ENCODE measurements around the gene DCP2. TPM values are rescaled to one million over a fixed set of nuclear protein-coding genes. Genes with fewer than 3 reads are reported as not detected.
A peak's percentile ranks its signal among the peaks of the same experiment; 100 is the strongest.

DCP2 gene
- total and polyA plus RNA-seq, 5 donors from 2014 or later: 60.7 to 149 (median 67.0) TPM

DNA sequence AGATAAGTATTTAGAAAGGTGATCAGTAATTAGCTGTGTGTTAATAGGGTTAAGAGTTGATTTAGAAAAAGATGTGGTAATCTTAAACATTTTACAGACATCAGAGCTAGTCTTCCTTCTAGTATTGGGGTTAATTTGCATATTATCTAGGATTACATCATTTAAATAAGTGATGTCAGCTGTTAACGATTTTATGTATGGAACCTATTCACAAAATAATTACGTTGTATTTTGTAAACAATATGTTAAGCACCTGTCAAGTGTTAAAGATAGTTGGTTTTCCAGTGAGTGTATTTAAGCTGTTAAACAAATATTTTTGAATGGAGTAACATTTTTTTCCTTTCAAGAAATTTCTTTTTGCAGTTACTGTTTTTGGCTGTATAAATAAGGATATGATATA, 2.2 kb downstream of the DCP2 start:
- ATAC-seq (ENCODE audit: low read depth in 2 of 2): no peak
- peak overlapping the region; percentile 94 for H3K4me3 ChIP-seq (ENCODE audit: low read depth, low read length)

DNA sequence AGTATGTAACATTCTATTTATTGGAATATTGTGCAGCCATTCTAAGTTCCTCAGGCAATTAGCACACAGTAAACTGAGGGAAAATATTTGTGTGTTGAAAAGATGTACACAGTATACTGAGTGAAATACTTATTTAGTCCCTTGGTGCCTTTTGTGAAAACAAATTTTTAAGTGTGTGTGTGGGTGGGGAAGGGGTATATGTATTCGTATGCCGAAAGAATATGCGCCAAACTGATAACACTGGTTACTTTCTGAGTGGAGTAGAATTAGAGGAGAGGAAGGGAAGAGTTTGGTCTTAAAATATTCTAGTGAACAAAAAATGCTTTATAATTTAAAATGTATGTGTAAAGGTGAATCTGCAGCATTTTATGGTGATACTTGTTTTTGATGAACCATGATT, 3.1 kb downstream of the DCP2 start:
- no peaks in the 10 kb centered on the region for H3K9me3 ChIP-seq (ENCODE audit: control insufficient read depth in 2 of 2, low read length in 2 of 2)
- H3K27me3 ChIP-seq (ENCODE audit: control insufficient read depth, insufficient read depth, low read length): no peaks in the 10 kb centered on the region
- Mint-ChIP-seq H3K27ac (peak overlapping the region; percentile 60 to 97 (median 88)), H3K4me1 (peaks cover 54 to 75% (median 65%) of the 10 kb centered on the region in 4 donors), H3K27me3 (peaks cover 7% of the 10 kb centered on the region), H3K36me3 (peaks cover 20% of the 10 kb centered on the region), H3K4me3 (peak overlapping the region; percentile 74 to 100 (median 89)), H3K9me3 (peaks cover 0 to 2% (median 0%) of the 10 kb centered on the region in 7 donors)
- H3K4me1 ChIP-seq (ENCODE audit: control insufficient read depth, insufficient read depth, low read length, poor library complexity, severe bottlenecking): peaks cover 50% of the 10 kb centered on the region
- DNase-seq: no peak
- peak overlapping the region; percentile 94 for H3K4me3 ChIP-seq (ENCODE audit: low read depth, low read length)
- peak overlapping the region; percentile 27 for H3K27ac ChIP-seq (ENCODE audit: insufficient read depth, low read length, poor library complexity, severe bottlenecking)
- no peak for ATAC-seq (ENCODE audit: low read depth in 2 of 2)
- H3K36me3 ChIP-seq (ENCODE audit: control insufficient read depth, insufficient read depth, low read length): peaks cover 10% of the 10 kb centered on the region

More for the DNA sequence above, 2.2 kb downstream of the DCP2 start:
- peaks cover 0 to 2% (median 0%) of the 10 kb centered on the region in 7 donors for H3K9me3 Mint-ChIP-seq
- DNase-seq: no peak
- peaks cover 7% of the 10 kb centered on the region for H3K27me3 Mint-ChIP-seq
- peaks cover 47 to 67% (median 59%) of the 10 kb centered on the region in 4 donors for H3K4me1 Mint-ChIP-seq
- H3K36me3 Mint-ChIP-seq: peaks cover 17% of the 10 kb centered on the region
- H3K4me3 Mint-ChIP-seq: peak overlapping the region; percentile 98 to 100 (median 99)
- H3K27me3 ChIP-seq (ENCODE audit: control insufficient read depth, insufficient read depth, low read length): no peaks in the 10 kb centered on the region
- peaks cover 48% of the 10 kb centered on the region for H3K4me1 ChIP-seq (ENCODE audit: control insufficient read depth, insufficient read depth, low read length, poor library complexity, severe bottlenecking)
- H3K27ac ChIP-seq (ENCODE audit: insufficient read depth, low read length, poor library complexity, severe bottlenecking): peak overlapping the region; percentile 82
- no peaks in the 10 kb centered on the region for H3K9me3 ChIP-seq (ENCODE audit: control insufficient read depth in 2 of 2, low read length in 2 of 2)
- H3K36me3 ChIP-seq (ENCODE audit: control insufficient read depth, insufficient read depth, low read length): peaks cover 5% of the 10 kb centered on the region
- H3K27ac Mint-ChIP-seq: peak overlapping the region in 2 of 3 donors; percentile 67 to 97

DNA sequence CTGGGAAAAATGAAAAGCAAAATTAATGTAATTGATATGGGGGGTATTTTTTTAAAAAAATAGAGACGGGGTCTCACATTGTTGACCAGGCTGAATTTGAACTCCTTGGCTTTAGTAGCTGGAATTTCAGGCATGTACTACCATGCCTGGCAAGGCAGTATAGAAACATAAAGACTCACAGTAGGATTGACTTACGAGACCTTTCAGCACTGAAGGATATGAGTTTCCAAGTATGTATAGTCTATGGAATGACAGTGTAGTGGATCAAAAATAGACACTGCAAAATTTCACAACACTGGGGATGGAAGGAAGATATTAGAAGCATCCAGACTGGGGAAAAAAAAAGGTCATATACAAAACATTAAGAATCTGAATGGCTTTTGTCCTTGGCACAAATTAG, 6.8 kb downstream of the DCP2 start:
- ATAC-seq (ENCODE audit: low read depth in 2 of 2) (no peak), DNase-seq (no peak)
- Histone ChIP-seq H3K27me3 (ENCODE audit: control insufficient read depth, insufficient read depth, low read length) (no peaks in the 10 kb centered on the region), H3K36me3 (ENCODE audit: control insufficient read depth, insufficient read depth, low read length) (peaks cover 25% of the 10 kb centered on the region), H3K27ac (ENCODE audit: insufficient read depth, low read length, poor library complexity, severe bottlenecking) (no peak overlapping the region), H3K4me1 (ENCODE audit: control insufficient read depth, insufficient read depth, low read length, poor library complexity, severe bottlenecking) (peaks cover 45% of the 10 kb centered on the region), H3K9me3 (ENCODE audit: control insufficient read depth in 2 of 2, low read length in 2 of 2) (no peaks in the 10 kb centered on the region), H3K4me3 (ENCODE audit: low read depth, low read length) (no peak overlapping the region)
- Mint-ChIP-seq H3K27ac (peak overlapping the region in 1 of 3 donors; percentile 64), H3K9me3 (no peaks in the 10 kb centered on the region), H3K4me1 (peaks cover 61 to 77% (median 69%) of the 10 kb centered on the region in 4 donors), H3K36me3 (peaks cover 23% of the 10 kb centered on the region), H3K27me3 (no peaks in the 10 kb centered on the region), H3K4me3 (peak overlapping the region in 1 of 4 donors; percentile 17)

- peaks cover 23% of the 10 kb centered on the region for H3K4me1 ChIP-seq (ENCODE audit: control insufficient read depth, insufficient read depth, low read length, poor library complexity, severe bottlenecking)
- Mint-ChIP-seq H3K4me1 (peaks cover 55 to 78% (median 68%) of the 10 kb centered on the region in 4 donors), H3K27me3 (no peaks in the 10 kb centered on the region), H3K9me3 (no peaks in the 10 kb centered on the region), H3K36me3 (peaks cover 31% of the 10 kb centered on the region), H3K4me3 (no peak overlapping the region), H3K27ac (peak overlapping the region in 1 of 3 donors; percentile 21)
- no peaks in the 10 kb centered on the region for H3K27me3 ChIP-seq (ENCODE audit: control insufficient read depth, insufficient read depth, low read length)
- H3K36me3 ChIP-seq (ENCODE audit: control insufficient read depth, insufficient read depth, low read length): peaks cover 35% of the 10 kb centered on the region
- no peak overlapping the region for H3K4me3 ChIP-seq (ENCODE audit: low read depth, low read length)
- DNase-seq (no peak), ATAC-seq (ENCODE audit: low read depth in 2 of 2) (no peak)
- no peak overlapping the region for H3K27ac ChIP-seq (ENCODE audit: insufficient read depth, low read length, poor library complexity, severe bottlenecking)
- no peaks in the 10 kb centered on the region for H3K9me3 ChIP-seq (ENCODE audit: control insufficient read depth in 2 of 2, low read length in 2 of 2)
These were observed 9.6 kb downstream of the DCP2 start for GRCh38 chr5:112986224-112986623.

- Histone ChIP-seq H3K27me3 (ENCODE audit: control insufficient read depth, insufficient read depth, low read length) (no peaks in the 10 kb centered on the region), H3K4me1 (ENCODE audit: control insufficient read depth, insufficient read depth, low read length, poor library complexity, severe bottlenecking) (peaks cover 8% of the 10 kb centered on the region), H3K4me3 (ENCODE audit: low read depth, low read length) (peak overlapping the region; percentile 46), H3K36me3 (ENCODE audit: control insufficient read depth, insufficient read depth, low read length) (peaks cover 41% of the 10 kb centered on the region), H3K9me3 (ENCODE audit: control insufficient read depth in 2 of 2, low read length in 2 of 2) (no peaks in the 10 kb centered on the region), H3K27ac (ENCODE audit: insufficient read depth, low read length, poor library complexity, severe bottlenecking) (no peak overlapping the region)
- H3K36me3 Mint-ChIP-seq: peaks cover 25% of the 10 kb centered on the region
- H3K9me3 Mint-ChIP-seq: no peaks in the 10 kb centered on the region
- peaks cover 32 to 56% (median 40%) of the 10 kb centered on the region in 4 donors for H3K4me1 Mint-ChIP-seq
- no peaks in the 10 kb centered on the region for H3K27me3 Mint-ChIP-seq
- peak overlapping the region in 1 of 3 donors; percentile 23 for H3K27ac Mint-ChIP-seq
- H3K4me3 Mint-ChIP-seq: peak overlapping the region; percentile 3 to 10 (median 4)
- ATAC-seq (ENCODE audit: low read depth in 2 of 2): peak; percentile 77 to 83
- DNase-seq: peak; percentile 61 to 76 (median 71)
These were observed 19.4 kb downstream of the DCP2 start for GRCh38 chr5:112995764-112996618.

DNA sequence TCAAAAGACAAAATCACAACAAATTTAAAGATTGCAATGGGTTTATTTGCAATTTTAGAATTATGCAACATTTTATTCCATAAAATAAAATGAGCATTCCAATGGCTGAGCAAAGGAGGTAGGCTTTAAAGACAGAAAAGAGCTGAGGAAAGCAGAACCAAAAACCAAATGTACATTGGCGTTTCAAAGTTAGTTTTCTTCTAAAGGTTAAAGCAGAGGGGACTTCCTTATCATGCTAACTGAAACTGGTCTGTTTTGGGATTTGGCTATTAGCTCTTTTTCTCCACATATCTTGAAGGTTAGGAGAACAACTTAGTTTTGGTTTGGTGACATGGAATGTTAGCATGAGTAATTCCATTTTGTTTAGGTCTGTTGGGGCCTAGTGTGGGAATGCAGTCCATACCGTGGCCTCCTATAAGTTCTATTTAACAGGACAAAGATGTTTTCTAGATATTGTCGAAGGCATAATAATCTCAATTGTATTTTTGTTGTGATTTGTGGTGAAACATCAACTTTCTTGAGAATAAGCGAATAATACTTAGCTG, 20.3 kb downstream of the DCP2 start:
- Histone ChIP-seq H3K27me3 (ENCODE audit: control insufficient read depth, insufficient read depth, low read length) (no peaks in the 10 kb centered on the region), H3K4me1 (ENCODE audit: control insufficient read depth, insufficient read depth, low read length, poor library complexity, severe bottlenecking) (peaks cover 8% of the 10 kb centered on the region), H3K27ac (ENCODE audit: insufficient read depth, low read length, poor library complexity, severe bottlenecking) (no peak overlapping the region), H3K4me3 (ENCODE audit: low read depth, low read length) (no peak overlapping the region), H3K36me3 (ENCODE audit: control insufficient read depth, insufficient read depth, low read length) (peaks cover 43% of the 10 kb centered on the region), H3K9me3 (ENCODE audit: control insufficient read depth in 2 of 2, low read length in 2 of 2) (no peaks in the 10 kb centered on the region)
- Mint-ChIP-seq H3K4me3 (no peak overlapping the region), H3K36me3 (peaks cover 24% of the 10 kb centered on the region), H3K27me3 (no peaks in the 10 kb centered on the region), H3K27ac (peak overlapping the region in 1 of 3 donors; percentile 25), H3K9me3 (no peaks in the 10 kb centered on the region), H3K4me1 (peaks cover 25 to 52% (median 35%) of the 10 kb centered on the region in 4 donors)
- no peak for DNase-seq
- ATAC-seq (ENCODE audit: low read depth in 2 of 2): no peak

DNA sequence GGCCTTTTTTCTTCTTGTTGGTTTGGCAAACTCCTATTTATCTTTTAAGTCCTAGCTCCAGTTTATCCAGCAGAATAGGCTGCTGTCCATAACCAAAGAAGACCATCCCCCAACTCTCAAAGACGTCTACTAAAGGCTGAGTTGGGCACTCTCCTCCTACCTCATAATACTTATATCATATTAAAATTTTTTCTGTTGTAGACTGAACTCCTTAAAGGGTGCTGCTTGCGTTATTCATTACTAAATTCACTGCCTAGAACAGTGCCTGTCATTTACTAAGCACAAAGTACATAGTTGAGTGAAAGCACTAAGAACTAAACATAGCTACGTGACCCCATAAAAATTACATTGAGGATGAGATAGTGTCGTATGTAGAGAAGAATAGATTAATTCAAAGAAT, 21.7 kb downstream of the DCP2 start:
- H3K9me3 Mint-ChIP-seq: no peaks in the 10 kb centered on the region
- peaks cover 26% of the 10 kb centered on the region for H3K36me3 Mint-ChIP-seq
- H3K4me3 Mint-ChIP-seq: no peak overlapping the region
- Histone ChIP-seq H3K4me1 (ENCODE audit: control insufficient read depth, insufficient read depth, low read length, poor library complexity, severe bottlenecking) (peaks cover 8% of the 10 kb centered on the region), H3K27ac (ENCODE audit: insufficient read depth, low read length, poor library complexity, severe bottlenecking) (no peak overlapping the region), H3K27me3 (ENCODE audit: control insufficient read depth, insufficient read depth, low read length) (no peaks in the 10 kb centered on the region), H3K36me3 (ENCODE audit: control insufficient read depth, insufficient read depth, low read length) (peaks cover 54% of the 10 kb centered on the region), H3K4me3 (ENCODE audit: low read depth, low read length) (no peak overlapping the region), H3K9me3 (ENCODE audit: control insufficient read depth in 2 of 2, low read length in 2 of 2) (no peaks in the 10 kb centered on the region)
- peak overlapping the region in 1 of 3 donors; percentile 40 for H3K27ac Mint-ChIP-seq
- peaks cover 25 to 47% (median 34%) of the 10 kb centered on the region in 4 donors for H3K4me1 Mint-ChIP-seq
- H3K27me3 Mint-ChIP-seq: no peaks in the 10 kb centered on the region
- no peak for ATAC-seq (ENCODE audit: low read depth in 2 of 2)
- no peak for DNase-seq
